A549 (cell line): ENCODE results near the gene CACNA1C.

Experiments used
- ELK1 ChIP-seq: fragments of 150-350 bp; IDR thresholded peaks from 2 replicates; pipeline ENCODE4 v1.6.1; 2014; ENCODE audit warnings: low read depth, mild to moderate bottlenecking, low read length
- HOXA7 ChIP-seq: fragments of 250-450 bp; sonication (Bioruptor Pico); IDR thresholded peaks from 2 replicates; pipeline ENCODE4 v1.5.0; 2020; ENCODE audit warnings: mild to moderate bottlenecking, moderate library complexity
- MYC ChIP-seq: IDR thresholded peaks from 2 replicates; pipeline ENCODE4 v1.6.1; 2012; ENCODE audit warnings: mild to moderate bottlenecking, inconsistent platforms, low read length, improper control_type of control experiment, borderline replicate concordance
- NR3C1 ChIP-seq: fragments of >200 bp; sonication (Bioruptor Twin); formaldehyde crosslinking; IDR thresholded peaks from 3 replicates; pipeline ENCODE4 v1.6.1; 2017
- POLR2A ChIP-seq: IDR thresholded peaks from 2 replicates; pipeline ENCODE4 v1.6.1; 2012; ENCODE audit warnings: mild to moderate bottlenecking, low read length
- POLR2AphosphoS2 ChIP-seq: conservative IDR thresholded peaks from 2 replicates; pipeline ENCODE4 v1.6.1; 2012; ENCODE audit warnings: low read length, improper control_type of control experiment, inconsistent platforms
- RAD21 ChIP-seq, 2 experiments: fragments of >200 bp in 1 of 2; sonication (Bioruptor Twin) in 1 of 2; formaldehyde crosslinking in 1 of 2; IDR thresholded peaks in 1 of 2; conservative IDR thresholded peaks in 1 of 2; 2 replicates in 1 of 2; 3 replicates in 1 of 2; pipeline ENCODE4 v1.6.1; 2012 to 2018; ENCODE audit warnings: inconsistent platforms in 1 of 2
- TF ChIP-seq, protein P1 (sequence below): fragments of >200 bp; sonication (Bioruptor Twin); formaldehyde crosslinking; IDR thresholded peaks from 3 replicates; pipeline ENCODE4 v1.5.1; 2016

DNA sequence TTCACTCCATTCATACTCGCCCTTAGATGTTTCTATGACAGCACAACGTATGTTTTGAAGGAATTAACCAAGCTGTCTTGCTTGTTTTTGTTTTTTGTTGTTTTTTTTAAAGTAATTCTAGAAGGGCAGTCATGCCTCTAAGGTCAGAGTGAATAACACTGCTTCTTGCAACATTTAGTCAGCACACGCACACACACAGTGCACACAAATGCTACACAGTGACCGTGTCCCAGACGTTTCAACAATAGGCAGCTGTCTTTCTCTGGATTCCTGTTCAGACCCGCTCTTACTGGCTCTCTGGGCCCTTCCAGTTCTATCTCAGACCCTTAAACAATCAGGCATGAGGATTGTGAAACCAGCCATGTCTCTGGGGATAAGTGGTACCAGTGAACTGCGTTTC, 391.0 kb downstream of the CACNA1C start:
- TF ChIP-seq POLR2A (no peak), POLR2AphosphoS2 (no peak), MYC (no peak), ELK1 (no peak), HOXA7 (no peak), RAD21 (conservative IDR thresholded peaks at IDR 0.05 in 1 of 2, IDR thresholded peaks at IDR 0.05 in 1 of 2) (no peak), NR3C1 (no peak)
- TF ChIP-seq, protein P1, sequence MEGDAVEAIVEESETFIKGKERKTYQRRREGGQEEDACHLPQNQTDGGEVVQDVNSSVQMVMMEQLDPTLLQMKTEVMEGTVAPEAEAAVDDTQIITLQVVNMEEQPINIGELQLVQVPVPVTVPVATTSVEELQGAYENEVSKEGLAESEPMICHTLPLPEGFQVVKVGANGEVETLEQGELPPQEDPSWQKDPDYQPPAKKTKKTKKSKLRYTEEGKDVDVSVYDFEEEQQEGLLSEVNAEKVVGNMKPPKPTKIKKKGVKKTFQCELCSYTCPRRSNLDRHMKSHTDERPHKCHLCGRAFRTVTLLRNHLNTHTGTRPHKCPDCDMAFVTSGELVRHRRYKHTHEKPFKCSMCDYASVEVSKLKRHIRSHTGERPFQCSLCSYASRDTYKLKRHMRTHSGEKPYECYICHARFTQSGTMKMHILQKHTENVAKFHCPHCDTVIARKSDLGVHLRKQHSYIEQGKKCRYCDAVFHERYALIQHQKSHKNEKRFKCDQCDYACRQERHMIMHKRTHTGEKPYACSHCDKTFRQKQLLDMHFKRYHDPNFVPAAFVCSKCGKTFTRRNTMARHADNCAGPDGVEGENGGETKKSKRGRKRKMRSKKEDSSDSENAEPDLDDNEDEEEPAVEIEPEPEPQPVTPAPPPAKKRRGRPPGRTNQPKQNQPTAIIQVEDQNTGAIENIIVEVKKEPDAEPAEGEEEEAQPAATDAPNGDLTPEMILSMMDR: no peak
